Panc1 (cell line): ENCODE data around the gene TMCC1.

Source experiments
- POLR2AphosphoS5 ChIP-seq: IDR thresholded peaks from 2 replicates; pipeline ENCODE4 v1.6.1; 2012; ENCODE audit warnings: mild to moderate bottlenecking, low read depth, low read length, moderate library complexity
- SIN3A ChIP-seq: IDR thresholded peaks from 2 replicates; pipeline ENCODE4 v1.6.1; 2012; ENCODE audit warnings: low read depth, mild to moderate bottlenecking, low read length, moderate library complexity, borderline replicate concordance; ENCODE audit not compliant: insufficient read depth
- TF ChIP-seq, protein P1 (sequence below): fragments of 450-650 bp; IDR thresholded peaks from 2 replicates; pipeline ENCODE4 v1.5.1; 2017; ENCODE audit warnings: mild to moderate bottlenecking
- TF ChIP-seq, protein P2 (sequence below), 2 experiments: IDR thresholded peaks; 2 replicates each; pipeline ENCODE4 v1.6.1; 2011 to 2012; ENCODE audit warnings: low read depth in 2 of 2, control low read depth in 1 of 2, low read length in 1 of 2, mild to moderate bottlenecking in 1 of 2, moderate library complexity in 1 of 2; ENCODE audit not compliant: insufficient read depth in 1 of 2

DNA sequence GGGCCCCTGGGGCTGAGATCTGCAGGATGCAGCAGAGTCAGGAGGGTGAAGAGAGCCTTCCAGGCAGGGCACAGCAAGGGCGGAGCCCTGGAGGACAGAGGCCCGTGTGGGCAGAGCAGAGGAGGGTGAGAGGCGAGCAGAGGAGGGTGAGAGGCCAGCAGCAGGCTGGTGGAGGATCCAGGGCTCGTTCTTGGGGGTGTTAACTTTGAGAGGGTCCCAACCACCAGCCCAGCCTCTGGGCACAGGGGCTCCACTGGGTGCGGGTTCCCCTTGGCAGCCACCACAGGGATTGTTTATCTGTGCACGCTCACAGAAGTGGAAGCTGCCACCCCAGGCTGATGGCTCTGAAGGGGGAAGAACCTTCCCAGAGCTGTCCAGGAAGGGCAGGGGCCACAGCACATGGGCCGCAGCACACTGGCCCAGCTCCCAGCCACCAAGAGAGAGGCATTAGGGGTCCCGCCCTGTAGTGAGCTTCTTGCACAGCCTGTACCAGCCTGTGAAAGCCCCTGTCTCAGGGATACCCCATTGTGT is 277.7 kb downstream of the TMCC1 start:
- TF ChIP-seq, protein P1, sequence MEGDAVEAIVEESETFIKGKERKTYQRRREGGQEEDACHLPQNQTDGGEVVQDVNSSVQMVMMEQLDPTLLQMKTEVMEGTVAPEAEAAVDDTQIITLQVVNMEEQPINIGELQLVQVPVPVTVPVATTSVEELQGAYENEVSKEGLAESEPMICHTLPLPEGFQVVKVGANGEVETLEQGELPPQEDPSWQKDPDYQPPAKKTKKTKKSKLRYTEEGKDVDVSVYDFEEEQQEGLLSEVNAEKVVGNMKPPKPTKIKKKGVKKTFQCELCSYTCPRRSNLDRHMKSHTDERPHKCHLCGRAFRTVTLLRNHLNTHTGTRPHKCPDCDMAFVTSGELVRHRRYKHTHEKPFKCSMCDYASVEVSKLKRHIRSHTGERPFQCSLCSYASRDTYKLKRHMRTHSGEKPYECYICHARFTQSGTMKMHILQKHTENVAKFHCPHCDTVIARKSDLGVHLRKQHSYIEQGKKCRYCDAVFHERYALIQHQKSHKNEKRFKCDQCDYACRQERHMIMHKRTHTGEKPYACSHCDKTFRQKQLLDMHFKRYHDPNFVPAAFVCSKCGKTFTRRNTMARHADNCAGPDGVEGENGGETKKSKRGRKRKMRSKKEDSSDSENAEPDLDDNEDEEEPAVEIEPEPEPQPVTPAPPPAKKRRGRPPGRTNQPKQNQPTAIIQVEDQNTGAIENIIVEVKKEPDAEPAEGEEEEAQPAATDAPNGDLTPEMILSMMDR: no peak
- TF ChIP-seq SIN3A: no peak
- TF ChIP-seq, protein P2, sequence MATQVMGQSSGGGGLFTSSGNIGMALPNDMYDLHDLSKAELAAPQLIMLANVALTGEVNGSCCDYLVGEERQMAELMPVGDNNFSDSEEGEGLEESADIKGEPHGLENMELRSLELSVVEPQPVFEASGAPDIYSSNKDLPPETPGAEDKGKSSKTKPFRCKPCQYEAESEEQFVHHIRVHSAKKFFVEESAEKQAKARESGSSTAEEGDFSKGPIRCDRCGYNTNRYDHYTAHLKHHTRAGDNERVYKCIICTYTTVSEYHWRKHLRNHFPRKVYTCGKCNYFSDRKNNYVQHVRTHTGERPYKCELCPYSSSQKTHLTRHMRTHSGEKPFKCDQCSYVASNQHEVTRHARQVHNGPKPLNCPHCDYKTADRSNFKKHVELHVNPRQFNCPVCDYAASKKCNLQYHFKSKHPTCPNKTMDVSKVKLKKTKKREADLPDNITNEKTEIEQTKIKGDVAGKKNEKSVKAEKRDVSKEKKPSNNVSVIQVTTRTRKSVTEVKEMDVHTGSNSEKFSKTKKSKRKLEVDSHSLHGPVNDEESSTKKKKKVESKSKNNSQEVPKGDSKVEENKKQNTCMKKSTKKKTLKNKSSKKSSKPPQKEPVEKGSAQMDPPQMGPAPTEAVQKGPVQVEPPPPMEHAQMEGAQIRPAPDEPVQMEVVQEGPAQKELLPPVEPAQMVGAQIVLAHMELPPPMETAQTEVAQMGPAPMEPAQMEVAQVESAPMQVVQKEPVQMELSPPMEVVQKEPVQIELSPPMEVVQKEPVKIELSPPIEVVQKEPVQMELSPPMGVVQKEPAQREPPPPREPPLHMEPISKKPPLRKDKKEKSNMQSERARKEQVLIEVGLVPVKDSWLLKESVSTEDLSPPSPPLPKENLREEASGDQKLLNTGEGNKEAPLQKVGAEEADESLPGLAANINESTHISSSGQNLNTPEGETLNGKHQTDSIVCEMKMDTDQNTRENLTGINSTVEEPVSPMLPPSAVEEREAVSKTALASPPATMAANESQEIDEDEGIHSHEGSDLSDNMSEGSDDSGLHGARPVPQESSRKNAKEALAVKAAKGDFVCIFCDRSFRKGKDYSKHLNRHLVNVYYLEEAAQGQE (IDR thresholded peaks at IDR 0.05; ENCODE audit: insufficient read depth in 1 of 2, low read depth in 2 of 2, low read length in 1 of 2): no peak
- TF ChIP-seq POLR2AphosphoS5: no peak
